Dedifferentiated amniotic fluid mesenchymal stem cell (primary cell): Measurements from ENCODE around the gene GPX8.

Experiments used
- DNase-seq: peaks from one replicate; pipeline ENCODE4 v3.0.0-alpha.2; 2016; ENCODE audit errors: extremely low spot score

Gene GPX8

GRCh38 chr5:55172937-55173686 is 13.1 kb downstream of the GPX8 start, which contains the start of gene CDC20B:
Gene CDC20B (minus strand): TSS chr5:55173177. CDS start chr5:55173000, 177 bp downstream.
- DNase-seq: peak; percentile 46

- no peak for DNase-seq
Measured at GRCh38 chr5:55173687-55174230, 13.8 kb downstream of the GPX8 start.

- no peak for DNase-seq
Measured at GRCh38 chr5:55175781-55176175, 15.8 kb downstream of the GPX8 start.

GRCh38 chr5:55176176-55176818 is 16.3 kb downstream of the GPX8 start:
- no peak for DNase-seq

- no peak for DNase-seq
Measured at GRCh38 chr5:55177078-55177477, 17.1 kb downstream of the GPX8 start.

- no peak for DNase-seq
Measured at GRCh38 chr5:55180016-55180415, 20.0 kb downstream of the GPX8 start.

GRCh38 chr5:55187370-55187769 is 27.4 kb downstream of the GPX8 start:
- no peak for DNase-seq

- DNase-seq: no peak
Measured at GRCh38 chr5:55188656-55189540, 28.9 kb downstream of the GPX8 start.

GRCh38 chr5:55191165-55191564 is 31.2 kb downstream of the GPX8 start:
- DNase-seq: no peak

GRCh38 chr5:55205001-55205400 is 45.0 kb downstream of the GPX8 start:
- DNase-seq: no peak

- DNase-seq: no peak
Measured at GRCh38 chr5:55211184-55211874, 51.4 kb downstream of the GPX8 start.
